ENCODE data around the gene TBXAS1.

Gene TBXAS1

DNA sequence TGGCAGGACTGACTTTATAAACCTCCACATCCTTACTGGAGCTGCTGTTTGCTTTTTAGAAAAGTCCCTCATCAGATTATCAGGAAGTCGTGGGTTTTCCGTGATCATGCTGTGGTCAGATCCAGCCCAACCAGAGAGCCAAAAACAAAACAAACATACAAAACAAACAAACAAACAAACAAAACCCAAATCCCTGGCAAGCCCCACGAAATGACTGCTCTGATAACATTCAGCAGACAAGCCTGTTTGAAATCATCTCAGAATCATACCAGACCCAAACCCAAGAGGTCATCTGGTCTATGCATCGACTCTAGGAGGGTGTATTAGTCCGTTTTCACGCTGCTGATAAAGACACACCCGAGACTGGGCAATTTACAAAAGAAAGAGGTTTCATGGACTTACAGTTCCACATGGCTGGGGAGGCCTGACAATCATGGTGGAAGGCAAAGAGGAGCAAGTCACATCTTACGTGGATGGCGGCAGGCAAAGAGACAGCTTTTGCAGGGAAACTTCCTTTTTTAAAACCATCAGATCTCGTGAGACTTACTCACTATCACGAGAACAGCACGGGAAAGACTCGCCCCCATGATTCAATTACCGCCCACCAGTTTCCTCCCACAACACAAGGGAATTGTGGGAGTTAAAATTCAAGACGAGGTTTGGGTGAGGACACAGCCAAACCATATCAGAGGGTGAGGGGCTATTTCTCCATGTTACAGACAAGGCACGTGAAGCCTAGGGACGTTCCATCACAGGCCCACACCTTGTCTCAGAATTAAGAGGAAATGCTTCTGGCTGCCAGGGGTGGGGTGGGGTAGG, 148.0 kb downstream of the TBXAS1 start:
- no peak for DNase-seq

DNA sequence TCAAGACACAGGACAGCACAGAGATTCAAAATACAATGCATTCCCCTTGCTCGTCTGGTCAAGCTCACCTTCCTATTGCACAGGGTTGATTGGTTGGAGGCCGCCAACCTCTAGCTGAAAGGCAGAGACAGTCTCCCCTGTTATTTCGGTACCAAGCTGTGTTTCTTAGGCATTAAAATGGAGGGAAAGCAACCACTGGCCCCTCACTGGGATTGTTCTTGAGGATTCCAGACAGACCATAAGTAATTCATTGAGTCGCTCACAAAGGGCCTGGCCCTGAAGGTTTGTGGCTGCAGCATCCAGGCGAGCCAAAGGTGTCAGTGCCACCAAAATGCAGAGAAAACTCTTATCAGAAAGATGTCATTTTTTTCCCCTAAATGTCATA, 152.4 kb downstream of the TBXAS1 start:
- DNase-seq, result no peak

DNA sequence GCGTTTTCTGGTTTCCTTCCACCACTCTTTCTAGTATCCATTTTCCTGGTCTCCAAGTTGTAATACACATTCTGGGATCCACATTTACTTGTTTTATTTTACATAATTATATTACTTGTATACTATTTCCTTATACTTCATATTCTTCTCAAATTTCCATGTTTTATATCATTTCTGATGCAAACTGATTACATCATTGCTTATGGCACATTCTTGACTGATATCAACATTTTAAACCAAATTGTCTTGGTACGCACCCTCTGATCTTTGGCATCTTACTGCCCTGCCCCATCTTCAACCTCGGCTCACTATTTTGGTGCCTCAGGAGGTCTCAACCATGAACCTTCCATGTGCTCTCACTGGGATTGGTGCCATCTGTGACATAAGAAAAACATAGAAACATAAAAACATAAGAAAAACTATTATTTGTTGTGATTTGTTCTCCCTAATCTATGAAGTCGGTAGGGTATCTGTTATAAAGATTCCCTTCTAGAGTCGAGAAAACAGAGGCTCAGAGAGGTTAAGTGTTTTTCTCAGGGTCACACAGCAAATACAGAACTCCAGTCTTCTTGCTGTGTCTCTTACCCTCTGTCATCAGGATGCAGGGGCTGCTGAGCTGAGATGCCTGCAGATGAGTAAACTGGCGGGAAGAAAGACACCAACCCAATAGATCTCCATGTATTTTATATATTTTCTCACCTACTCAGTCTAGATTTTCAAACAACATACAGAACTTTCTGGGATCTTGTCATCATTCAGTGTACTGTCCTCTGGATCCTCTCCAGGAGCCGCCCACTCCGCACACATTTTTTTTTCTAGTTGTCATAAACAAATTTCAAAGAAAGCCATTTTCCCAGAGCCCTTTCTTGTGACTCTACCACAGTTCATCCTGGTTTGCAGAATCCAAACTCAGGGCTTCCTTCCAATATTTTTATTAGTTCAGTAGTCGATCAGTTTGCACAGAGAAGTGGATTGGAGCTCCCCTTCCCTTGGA, 154.2 kb downstream of the TBXAS1 start:
- DNase-seq, result no peak

DNA sequence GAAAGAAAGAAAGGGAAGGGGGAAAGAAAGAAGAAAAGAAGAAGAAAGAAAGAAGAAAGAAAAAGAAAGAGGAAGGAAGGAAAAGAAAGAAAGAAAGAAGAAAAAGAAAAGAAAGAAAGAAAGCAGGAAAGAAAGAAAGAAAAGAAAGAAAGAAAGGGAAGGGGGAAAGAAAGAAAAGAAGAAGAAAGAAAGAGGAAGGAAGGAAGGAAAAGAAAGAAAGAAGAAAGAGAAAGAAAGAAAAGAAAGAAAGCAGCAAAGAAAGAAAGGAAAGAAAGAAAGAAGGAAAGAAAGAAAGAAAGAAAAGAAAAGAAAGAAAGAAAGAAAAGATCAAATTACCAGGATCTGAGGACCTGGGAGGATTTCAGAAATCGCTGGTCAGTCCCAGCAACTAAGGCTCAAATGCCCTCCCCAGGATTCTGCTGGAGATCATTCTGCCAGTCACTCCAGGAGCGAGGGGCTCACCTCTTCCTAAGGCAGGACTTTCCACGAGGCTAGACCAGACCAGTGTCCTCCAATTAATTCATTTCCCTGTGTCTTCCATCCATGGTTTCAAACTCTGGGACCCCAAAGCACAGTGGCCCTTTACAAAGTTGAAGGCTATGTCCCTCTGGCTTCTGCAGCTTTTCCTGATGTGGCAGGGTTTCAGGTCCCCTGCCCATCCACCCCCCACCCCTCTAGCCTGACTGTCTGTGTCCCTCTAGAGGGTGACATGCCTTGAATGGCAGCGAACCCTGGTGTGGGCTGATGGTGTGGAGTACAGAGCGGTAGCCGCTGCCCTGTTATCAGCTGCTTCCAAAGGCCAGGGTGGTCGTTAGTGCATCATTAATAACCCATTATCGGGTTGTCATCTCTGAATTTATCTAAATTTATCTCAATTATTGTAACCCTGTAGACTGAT, 155.8 kb downstream of the TBXAS1 start:
- no peak for DNase-seq

DNA sequence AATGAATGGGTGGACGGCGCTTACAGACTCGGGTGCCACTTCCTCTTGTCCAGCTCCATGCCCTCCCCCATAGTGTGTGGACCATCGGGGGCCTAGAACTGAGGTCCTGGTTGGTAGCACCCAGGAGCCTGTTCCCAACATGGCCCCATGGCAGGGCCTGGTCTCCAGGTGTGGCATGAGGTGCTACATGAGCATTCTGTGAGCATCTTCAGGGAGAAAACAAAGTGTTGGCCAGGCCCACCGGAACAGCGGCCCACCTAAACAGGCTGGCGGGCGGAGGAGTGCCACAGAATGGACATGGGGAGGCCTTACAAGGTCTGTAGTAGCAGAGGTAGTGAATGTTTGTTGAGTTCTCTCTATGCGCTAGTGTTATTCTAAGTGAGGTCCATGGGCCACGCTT, 156.7 kb downstream of the TBXAS1 start:
- no peak for DNase-seq

DNA sequence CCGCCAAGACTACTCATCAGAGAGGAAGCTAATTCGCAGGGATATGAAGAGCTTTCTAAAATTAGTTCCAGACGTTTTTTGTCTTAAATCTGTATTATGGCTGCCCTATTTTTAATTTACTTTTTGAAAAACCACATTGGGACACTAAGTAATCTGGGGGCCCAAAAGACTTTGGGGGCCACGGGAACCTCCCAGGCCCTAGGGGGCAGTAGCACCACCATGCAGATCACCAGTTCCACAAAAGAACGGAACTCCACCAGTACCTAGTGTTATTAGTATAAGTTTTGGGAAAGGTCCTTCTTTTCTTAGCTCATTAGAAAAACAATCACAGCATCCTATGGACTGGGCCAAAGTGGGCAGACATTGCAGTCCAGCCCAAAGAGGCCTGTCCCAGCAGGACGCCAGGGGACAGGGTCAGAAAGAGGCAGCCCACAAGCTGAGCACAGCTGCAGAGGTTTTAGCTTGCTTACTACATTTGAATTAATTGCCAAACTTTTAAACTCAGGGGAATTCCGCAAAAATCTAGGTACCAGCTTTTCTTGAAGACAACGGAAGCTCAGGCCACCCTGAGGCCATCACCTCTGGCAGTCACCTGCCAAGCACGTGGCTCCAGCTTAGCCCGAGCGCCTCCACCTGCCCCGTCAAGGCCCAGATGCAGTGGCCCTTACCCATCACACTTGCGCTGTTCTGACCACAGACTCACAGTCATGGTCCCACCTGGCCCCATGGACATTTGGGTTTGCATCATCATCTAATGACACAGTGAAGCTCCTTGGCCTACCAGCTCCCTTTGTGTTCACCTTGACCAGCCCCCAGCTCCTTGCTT, 158.8 kb downstream of the TBXAS1 start:
- no peak for DNase-seq

DNA sequence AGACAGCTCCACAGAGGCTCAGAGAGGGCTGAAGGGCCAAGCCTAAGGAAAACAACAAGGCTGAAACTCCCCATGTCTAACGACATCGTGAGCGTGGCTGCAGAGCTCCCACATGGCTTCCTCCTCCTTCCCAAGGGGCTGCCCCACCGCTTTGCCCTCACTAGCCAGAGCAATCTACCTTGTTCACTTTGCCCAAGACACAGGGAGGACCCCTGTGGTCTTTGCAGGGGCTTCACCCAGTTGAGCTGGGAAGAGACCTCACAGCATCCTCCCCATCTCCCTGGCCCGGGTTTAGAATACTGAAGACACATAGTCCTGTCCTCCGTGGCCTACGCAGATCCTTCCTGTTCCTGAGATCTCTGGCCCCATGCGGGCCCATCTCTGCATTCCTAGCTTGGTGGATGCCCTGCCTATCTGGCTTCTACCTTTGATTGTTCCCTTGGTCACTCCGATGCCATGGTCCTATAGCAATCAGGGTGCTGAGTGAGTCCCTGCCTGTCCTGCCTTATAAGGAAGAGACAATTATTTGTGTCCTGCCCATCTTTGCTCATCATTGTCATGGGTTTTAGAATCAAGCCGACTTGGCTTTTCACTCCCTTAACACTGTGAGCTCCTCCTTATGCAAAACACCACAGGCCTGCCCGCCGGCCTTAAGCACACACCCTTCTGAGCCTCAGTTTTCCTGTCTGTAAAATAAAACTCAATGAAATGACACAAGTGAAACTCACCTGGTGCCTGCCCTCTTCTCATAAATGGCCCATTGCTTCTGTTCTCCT, 160.5 kb downstream of the TBXAS1 start:
- no peak for DNase-seq

DNA sequence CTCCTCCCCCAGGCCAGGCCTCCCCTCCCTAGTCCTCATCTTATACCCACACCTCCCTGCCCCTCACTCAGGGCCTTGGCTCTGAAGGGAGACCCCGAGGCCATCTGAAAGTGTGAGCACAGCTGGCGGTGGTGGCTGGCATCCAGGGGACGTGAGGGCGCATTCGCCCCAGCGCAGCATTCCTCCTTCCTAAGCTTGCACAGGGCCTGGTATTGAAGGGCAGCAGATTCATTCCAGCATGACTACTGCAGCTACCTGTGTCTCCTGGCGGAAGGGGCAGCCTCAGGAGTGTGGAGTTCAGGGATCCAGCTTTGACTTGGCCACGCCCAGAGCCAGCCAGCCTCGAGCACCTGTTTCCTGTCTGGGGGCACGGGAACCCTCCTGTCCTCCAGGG, 161.1 kb downstream of the TBXAS1 start:
- no peak for DNase-seq

DNA sequence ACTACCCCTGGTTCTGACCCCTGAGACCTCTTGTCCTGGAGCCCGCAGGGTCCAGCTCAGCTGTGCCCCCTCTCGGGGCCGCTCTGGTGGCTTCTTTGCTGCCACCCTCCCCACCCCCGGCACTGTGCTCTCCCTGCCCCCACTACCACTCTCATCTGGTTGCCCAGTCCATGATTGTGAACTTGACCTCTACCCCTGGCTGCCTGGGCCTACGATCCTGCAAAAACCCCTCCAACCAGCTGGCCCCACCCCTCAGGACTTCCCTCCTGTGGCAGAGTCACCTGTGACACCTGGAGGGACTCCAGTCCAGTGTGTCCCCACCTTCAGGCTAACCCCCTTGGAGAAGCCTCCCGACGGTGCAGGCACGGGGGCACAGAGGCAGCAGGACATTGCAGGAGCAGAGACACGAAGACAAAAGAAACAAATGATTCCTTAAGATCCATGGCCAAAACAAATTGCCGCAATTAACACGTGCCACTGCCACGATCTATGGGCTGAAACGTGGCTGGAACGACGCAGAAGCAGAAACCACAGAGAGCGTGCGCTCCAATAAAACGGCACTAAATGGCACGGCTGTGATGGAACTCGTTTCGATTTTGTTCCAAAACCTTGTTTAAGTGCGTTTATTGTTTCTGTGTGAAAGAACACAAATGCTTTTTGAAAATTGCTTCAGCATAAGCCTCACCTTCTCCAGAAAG, 161.7 kb downstream of the TBXAS1 start:
- no peak for DNase-seq

DNA sequence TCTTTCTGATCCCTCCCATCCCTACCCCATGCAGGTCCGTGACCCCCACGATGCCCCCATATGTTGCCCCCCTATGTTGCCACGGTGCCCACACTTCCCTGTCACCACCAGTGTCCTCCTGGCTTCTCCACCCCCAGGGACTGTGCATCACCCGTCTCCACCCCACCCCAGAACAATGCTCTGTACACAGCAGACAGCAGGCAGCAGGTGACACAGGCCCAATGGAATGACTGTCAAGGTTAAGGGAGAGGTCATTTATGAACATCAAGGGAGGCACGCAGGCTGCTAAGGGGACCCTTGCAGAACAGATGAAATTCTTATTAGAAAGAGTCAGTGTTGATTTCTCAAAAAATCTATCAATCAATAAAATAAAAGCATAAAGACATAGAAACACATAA, 162.2 kb downstream of the TBXAS1 start:
- no peak for DNase-seq

DNA sequence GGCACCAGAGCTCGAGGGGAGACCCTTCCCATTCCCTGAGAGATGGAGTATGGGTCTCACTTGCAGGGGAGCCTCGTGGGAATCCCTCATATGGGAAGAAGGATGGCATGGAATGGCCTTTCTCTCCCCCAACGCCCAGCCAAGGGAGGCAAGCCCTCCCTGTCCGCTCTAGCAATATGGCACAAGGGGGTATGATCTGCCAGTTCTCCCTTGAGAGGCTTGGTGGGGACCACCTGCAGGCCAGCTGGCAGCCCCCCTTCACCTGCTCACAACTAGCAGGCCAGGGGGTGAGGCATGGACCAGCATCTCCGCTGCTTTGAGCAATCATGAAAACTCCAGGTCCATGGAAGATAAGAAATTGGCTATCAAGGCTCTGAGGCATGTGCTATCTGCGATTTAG, 162.8 kb downstream of the TBXAS1 start:
- DNase-seq, result no peak

DNA sequence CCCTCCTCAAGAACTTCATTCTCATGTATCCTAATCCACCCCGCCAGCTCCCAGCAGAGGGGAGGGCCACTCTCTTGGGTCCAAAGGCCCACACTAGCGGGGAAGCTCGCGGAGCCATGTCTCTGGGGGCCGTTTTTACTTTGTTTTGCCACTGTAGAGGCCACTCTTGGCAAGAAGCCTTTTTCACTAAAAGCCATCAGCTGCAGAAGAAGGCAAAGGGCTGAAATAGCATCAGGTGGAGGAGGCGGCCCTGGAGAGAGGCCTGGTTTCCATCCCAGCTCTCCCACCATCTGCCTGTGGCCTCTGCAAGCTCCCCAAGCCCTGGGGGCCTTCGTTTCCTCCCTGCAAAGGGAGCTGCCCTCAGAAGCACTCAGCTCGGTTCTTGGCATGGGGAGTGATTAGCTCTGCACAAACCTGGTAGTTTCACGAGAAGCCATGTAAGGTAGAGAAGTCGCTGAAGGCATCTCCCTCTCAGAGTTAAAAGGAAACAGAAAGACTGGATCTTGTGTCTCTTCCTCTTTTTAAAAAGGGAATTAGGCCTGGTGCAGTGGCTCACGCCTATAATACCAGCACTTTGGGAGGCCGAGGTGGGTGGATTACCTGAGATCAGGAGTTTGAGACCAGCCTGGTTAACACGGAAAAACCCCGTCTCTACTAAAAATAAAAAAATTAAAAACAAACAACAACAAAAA, 163.4 kb downstream of the TBXAS1 start:
- no peak for DNase-seq

DNA sequence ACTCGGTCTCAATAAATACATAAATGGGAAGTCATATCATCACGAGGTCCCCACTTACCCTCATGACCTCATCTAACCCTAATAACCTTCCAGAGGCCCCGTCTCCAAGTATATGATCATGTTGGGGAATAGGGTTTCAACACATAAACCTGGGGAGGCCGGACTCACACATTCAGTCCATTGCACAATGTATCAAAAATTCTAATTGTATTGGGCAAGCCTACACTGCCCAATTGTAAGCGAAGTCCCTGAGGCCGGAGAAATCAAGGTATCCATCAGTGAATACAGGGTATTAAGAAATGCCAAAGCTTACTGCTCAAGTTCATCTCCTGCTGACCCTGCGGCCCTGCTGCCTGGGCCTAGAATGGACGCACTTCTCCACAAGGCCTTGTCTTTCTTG, 164.1 kb downstream of the TBXAS1 start:
- DNase-seq, result no peak

DNA sequence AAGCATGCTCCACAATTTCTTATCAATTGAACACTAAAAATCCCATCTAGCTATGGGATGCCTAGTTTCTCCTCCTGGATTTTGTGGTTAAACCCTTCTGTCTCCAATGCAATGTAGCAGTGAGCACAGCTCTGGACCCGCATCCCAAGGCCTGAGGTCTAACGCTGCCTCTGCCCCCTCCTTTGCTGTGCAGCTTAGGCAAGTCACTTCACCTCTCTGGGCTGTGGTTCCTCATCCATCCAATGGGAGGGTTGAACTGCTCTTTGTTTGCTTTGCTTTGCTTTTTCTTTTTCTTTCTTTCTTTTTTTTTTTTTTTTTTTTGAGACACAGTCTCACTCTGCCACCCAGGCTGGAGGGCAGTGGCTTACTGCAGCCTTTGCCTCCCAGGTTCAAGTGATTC, 164.5 kb downstream of the TBXAS1 start:
- no peak for DNase-seq

DNA sequence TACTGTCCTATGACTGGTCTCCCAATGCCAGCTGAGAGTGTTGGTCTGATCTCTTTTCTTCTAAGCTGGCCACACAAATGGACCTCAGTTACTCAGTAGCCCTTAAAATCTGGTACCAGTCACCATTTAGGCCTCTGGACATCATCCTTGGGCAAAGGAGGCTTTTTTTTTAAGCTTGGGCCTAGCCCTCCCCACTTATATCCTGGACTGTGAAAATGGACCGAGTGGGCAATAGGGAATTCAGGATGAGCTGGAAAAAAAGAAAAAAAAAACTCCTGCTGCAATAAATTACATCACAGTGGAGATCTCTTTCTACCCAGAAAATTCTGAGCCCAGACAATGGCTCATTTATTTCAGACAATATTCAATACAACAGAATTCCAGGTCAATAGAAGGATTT, 165.3 kb downstream of the TBXAS1 start:
- DNase-seq, result peak in 15 of 56 donors; percentile 7 to 38 (median 14)

DNA sequence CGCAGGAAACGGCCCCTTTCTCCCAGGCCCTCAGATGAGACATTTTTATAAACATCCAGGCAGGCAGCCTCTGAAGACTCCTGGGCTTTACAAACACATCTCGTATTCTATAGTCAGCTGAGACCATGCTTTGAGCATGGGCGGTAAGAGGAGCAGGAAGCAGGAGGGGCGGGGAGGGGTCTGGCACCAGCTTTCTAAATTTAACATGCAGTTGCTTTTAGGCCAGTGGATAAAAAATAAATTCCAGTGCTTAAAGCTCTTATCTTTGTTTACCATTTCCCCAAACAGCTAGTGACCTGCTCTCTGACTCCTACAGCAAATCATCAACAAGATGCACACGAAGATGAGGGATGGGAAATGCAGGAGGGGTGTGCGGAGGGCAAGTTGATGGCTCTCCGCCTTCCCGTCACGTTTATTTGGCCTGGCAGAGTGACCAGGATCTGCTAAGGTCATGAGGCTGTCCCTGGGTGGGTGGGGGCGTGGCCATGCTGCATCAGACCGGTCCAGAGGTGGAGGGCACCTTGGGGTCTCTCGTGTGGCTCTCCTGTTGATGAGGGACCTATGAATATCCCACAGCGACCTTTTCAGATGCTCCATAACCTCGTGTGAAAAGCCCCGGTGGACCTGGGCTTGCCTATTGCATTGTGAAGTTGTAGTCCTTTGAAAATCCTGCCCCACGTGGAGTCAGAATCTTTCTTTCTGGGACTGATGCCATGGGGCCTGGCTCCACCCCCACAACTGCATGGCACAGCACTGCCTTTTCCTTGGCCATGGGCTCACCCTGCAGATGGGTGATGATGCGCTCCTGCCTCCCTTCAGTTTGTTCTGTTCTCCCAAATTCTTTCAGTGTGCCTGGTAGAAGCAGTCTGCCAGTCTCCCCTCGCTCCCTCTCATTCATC, 166.2 kb downstream of the TBXAS1 start:
- DNase-seq, result peak in 46 of 56 donors; percentile 6 to 81 (median 47)

DNA sequence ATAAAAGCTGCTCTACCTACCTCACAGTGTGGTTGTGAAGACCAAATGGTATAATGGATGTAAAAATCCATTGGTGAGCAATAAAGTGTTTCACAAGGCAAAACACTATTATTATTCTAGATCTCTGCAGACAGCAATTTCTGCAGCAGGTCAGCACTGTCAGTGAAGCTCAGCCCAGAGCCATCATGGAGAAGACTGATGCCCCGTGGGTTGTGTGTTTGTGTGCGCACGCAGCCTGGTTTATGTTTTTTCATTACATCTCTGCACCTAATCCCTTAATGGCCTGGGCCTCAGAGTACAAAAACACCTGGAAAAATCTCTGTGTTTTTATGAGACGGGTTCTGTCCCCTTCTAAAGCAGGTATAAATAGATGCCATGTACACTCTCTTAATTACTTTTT, 169.5 kb downstream of the TBXAS1 start:
- no peak for DNase-seq
